ENCODE measurements around the gene NYAP1. TPM values are rescaled to one million over a fixed set of nuclear protein-coding genes. Genes with fewer than 3 reads are reported as not detected.

The NYAP1 gene
- total RNA-seq, 1 donor from 2014 or later: 2.1 TPM

DNA sequence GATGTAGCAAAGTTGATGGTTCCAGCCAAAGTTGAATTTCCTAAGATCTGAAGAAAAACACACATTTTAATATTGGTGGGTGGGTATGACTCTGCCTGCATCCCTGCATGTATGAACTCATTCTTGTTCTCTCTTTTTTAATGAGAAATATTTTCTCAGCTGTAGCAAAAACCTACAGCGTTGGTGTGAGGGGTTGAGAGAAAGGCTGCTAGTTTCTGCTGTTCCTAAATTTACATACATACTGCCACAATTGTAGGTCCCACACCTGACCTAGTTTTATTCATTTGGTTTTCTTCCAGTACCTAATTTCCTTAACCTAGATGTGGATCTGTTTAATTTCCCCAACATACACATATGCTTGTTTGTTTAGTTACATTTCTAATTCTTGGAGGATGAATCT, 59.9 kb downstream of the NYAP1 start:
- no peak for DNase-seq (ENCODE audit: low read depth in 2 of 2)

DNA sequence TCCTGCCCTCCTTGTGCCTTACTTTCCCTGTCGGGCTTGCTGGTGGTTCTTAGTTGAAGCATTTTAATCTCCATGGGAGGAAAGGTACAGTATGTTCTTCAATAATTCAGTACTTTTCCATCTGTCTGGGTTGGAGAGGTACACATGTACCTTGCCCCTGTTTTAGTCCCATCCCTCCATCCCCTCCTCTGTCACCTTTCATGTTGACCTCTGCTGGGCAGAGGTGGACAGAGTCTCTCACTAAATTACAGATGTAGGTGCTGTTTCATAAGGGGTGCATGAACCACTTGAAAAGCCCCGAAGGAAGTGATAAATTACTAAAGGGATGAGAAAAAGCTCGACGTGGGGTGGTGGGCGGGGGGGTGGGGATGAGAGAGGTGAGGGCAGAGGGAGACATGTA, 60.7 kb downstream of the NYAP1 start:
- no peak for DNase-seq (ENCODE audit: low read depth in 2 of 2)

Other genes with a start within 250 kb of the NYAP1 start
- not detected in 2 replicates for gene SPDYE3, start 176.2 kb upstream of the NYAP1 start, total RNA-seq
- gene PILRB, start 125.8 kb upstream of the NYAP1 start, total RNA-seq: 4.1 and 10.2 TPM in 2 replicates
- 0.13 TPM in 1 of 2 replicates, not detected in the other for gene PILRA, start 110.4 kb upstream of the NYAP1 start, total RNA-seq
- gene ZCWPW1, start 55.2 kb upstream of the NYAP1 start, total RNA-seq: 0.76 and 0.77 TPM in 2 replicates
- gene MEPCE, start 54.1 kb upstream of the NYAP1 start, total RNA-seq: 32.2 and 49.6 TPM in 2 replicates
- 10.1 and 11.6 TPM in 2 replicates for gene PPP1R35, start 47.4 kb upstream of the NYAP1 start, total RNA-seq
- 0.39 and 0.76 TPM in 2 replicates for gene SPACDR, start 19.7 kb upstream of the NYAP1 start, total RNA-seq
- 18.5 and 37.6 TPM in 2 replicates for gene TSC22D4, start 4.7 kb upstream of the NYAP1 start, total RNA-seq
- 28.5 and 51.7 TPM in 2 replicates for gene AGFG2, start 55.3 kb downstream of the NYAP1 start, total RNA-seq
- 0.13 TPM in 1 of 2 replicates, not detected in the other for gene SAP25, start 90.0 kb downstream of the NYAP1 start, total RNA-seq
- gene LRCH4, start 102.2 kb downstream of the NYAP1 start, total RNA-seq: 5.1 and 6.1 TPM in 2 replicates
- 0.13 and 0.25 TPM in 2 replicates for gene FBXO24, start 102.4 kb downstream of the NYAP1 start, total RNA-seq
- gene PCOLCE, start 118.4 kb downstream of the NYAP1 start, total RNA-seq: 0.13 and 0.51 TPM in 2 replicates
- gene MOSPD3, start 128.6 kb downstream of the NYAP1 start, total RNA-seq: 6.7 and 6.8 TPM in 2 replicates
- gene TFR2, start 157.6 kb downstream of the NYAP1 start, total RNA-seq: 0.13 and 0.26 TPM in 2 replicates
- not detected in 2 replicates for gene ACTL6B, start 172.5 kb downstream of the NYAP1 start, total RNA-seq
- 61.2 and 97.4 TPM in 2 replicates for gene GNB2, start 189.8 kb downstream of the NYAP1 start, total RNA-seq
- gene GIGYF1, start 210.3 kb downstream of the NYAP1 start, total RNA-seq: 9.0 and 15.2 TPM in 2 replicates
- 32.2 and 36.6 TPM in 2 replicates for gene POP7, start 222.2 kb downstream of the NYAP1 start, total RNA-seq
- not detected in 2 replicates for gene EPO, start 236.5 kb downstream of the NYAP1 start, total RNA-seq
- not detected in 2 replicates for gene ZAN, start 249.7 kb downstream of the NYAP1 start, total RNA-seq